AG09319 (cell line): ENCODE results near the gene TM9SF2.

ENCODE experiments used
- DNase-seq: peaks from one replicate; pipeline ENCODE4 v3.0.0-alpha.2; 2010; ENCODE audit warnings: low read depth; ENCODE audit errors: extremely low read depth
- TF ChIP-seq, protein P1 (sequence below): IDR thresholded peaks from 2 replicates; pipeline ENCODE4 v1.5.1; 2011; ENCODE audit warnings: low read depth, mild to moderate bottlenecking, inconsistent platforms, low read length, moderate library complexity

The TM9SF2 gene

DNA sequence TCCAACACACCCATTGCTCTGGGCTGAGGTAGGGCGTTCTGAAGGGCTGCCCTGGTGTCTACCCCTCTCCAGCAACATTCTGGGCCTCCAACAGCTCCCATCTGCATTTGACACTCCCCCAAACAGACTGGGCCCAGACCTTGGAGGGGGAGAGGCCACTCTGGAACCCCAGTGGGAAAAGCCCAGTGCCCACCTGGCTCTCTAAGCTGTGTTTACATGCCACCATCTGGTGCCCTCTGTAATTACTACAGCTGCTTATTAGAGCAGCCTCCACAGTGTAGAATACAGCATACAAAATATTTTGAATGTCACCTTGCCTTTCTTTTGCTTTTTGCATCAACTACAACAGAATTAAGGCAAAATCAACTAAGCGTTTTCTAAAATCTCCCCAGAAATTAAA lies 35.8 kb upstream of the TM9SF2 start:
- DNase-seq: no peak
- TF ChIP-seq, protein P1, sequence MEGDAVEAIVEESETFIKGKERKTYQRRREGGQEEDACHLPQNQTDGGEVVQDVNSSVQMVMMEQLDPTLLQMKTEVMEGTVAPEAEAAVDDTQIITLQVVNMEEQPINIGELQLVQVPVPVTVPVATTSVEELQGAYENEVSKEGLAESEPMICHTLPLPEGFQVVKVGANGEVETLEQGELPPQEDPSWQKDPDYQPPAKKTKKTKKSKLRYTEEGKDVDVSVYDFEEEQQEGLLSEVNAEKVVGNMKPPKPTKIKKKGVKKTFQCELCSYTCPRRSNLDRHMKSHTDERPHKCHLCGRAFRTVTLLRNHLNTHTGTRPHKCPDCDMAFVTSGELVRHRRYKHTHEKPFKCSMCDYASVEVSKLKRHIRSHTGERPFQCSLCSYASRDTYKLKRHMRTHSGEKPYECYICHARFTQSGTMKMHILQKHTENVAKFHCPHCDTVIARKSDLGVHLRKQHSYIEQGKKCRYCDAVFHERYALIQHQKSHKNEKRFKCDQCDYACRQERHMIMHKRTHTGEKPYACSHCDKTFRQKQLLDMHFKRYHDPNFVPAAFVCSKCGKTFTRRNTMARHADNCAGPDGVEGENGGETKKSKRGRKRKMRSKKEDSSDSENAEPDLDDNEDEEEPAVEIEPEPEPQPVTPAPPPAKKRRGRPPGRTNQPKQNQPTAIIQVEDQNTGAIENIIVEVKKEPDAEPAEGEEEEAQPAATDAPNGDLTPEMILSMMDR: no peak

DNA sequence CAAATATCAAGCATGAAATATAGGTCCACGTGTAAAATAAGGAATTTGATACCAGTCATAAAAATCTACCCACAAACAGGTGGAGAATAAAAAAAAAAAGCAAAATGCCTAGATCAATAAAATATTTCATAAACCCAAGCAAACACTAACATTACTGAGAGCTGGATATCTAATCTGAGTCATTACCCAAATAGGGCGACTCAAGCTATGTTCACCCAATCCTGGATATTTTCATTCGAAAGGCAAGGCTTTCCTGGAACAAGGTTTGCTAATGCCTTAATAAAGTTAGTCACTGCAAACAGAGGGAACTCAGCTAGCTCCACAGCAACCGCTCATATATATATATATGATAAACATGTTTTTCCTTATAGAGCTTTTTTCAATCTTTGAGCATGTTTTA lies 33.5 kb upstream of the TM9SF2 start:
- no peak for DNase-seq
- TF ChIP-seq, protein P1: no peak

DNA sequence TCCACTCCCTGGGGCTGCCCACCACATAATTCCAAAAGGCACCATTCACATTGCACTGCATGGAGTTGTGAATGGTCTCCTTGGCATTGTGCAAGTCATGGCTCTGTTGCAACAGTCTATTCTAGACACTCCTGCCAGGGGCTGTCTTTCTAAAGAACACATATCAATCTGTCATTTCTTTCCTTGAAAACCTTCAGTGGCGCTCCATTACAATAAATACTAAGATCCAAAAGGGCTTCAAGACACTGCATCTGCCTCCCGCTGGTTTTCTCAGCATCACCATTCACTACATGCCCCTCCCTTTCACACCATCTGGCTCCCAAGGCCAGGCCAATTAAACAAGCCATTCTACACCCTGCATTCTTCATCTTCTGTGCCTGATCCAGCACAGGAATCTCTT lies 32.2 kb upstream of the TM9SF2 start:
- TF ChIP-seq, protein P1: no peak
- no peak for DNase-seq

DNA sequence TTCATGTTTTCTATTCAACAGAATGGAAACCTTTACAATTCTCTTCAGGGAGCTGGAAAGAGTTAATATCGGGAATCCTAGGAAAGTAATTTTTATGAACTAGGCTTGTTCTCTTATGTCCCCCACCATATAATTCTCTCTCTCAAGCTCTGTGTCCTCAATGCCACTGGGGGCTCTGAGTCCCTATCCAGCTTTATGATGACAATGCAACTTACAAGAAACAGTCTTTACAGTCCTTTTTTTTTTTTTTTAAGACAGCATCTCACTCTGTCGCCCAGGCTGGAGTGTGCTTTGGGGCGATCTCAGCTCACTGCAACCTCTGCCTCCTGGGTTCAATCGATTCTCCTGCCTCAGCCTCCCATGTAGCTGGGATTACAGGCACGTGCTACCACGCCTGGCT lies 31.2 kb upstream of the TM9SF2 start:
- TF ChIP-seq, protein P1: no peak

DNA sequence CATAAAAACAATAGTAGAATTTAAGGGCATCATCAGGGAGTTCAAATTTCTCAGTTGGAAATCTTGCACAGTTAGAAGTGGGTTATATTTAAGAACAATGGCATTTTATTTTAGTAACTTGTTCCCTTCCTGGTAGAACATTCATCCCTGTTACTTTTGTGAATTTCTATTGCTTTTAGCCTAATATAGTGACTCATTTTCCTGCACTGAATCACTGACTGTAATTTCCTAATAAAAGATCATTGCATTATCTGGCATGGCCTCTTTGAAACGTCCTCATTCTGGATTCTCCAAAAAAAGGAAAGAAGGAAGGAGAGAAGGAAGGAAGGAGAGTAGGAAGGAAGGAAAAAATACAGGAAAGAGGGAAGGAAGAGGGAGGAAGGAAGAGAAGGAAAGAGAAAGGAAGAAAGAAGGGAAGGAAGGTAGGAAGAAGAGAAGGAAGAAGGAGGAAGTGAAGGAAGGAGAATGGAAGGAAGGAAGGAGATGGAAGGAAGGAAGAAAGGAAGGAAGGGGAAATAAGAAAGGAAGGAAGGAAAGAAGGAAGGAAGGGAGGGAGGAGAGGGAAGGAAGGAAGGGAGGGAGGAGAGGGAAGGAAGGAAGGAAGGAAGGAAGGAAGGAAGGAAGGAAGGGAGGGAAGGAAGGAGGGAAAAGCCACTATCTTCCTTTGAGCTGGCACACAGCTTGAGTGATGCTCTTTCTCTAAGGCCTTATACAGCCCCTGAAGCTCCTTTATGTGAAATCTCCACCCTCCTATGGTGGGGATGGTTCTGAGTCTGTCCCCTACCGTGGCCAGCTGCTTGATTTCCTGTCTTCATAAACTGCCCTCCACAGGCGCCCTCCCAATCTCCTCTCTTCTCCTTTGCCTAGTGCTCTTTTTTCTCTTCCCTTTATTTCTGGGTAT lies 29.8 kb upstream of the TM9SF2 start:
- DNase-seq: no peak

More for the DNA sequence above, 31.2 kb upstream of the TM9SF2 start:
- no peak for DNase-seq

DNA sequence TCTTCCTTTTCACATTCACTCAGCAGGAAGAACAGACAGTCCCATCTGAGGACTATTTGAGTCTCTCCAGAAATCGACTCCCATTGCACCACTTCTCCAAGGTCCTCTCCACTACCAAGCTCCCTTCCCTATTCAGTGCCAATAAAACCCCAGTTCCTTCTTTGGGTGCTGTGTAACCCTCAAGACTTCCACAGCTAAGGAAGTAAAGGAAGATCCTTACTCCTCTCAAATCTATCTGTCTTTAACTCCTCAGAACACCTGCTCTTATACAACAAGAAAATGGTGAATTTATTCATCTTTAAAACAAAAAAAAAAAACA lies 29.2 kb upstream of the TM9SF2 start:
- DNase-seq: no peak
- TF ChIP-seq, protein P1: no peak

More for the DNA sequence above, 29.8 kb upstream of the TM9SF2 start:
- TF ChIP-seq, protein P1: no peak

DNA sequence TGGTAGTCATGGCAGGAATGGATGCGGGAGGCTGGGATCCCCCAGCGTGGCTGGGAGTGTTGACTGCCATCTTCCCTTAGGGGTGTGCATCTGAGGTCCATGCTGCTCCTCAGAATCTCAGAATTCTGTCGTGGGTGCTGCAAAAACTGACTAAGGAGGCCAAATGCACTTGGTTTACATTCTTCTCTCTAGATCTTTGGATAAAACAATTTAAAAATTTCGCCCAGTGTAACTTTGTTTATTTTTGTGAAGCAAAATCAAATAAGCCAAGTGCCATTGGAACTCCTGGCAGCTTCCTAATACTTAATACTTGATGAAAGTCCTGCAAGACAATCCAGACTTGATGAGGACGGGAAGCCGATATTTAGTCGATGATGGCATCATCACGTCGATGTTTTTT lies 27.8 kb upstream of the TM9SF2 start:
- TF ChIP-seq, protein P1: no peak
- no peak for DNase-seq
